Measurements from ENCODE around the gene TAX1BP3.

TAX1BP3 gene

DNA sequence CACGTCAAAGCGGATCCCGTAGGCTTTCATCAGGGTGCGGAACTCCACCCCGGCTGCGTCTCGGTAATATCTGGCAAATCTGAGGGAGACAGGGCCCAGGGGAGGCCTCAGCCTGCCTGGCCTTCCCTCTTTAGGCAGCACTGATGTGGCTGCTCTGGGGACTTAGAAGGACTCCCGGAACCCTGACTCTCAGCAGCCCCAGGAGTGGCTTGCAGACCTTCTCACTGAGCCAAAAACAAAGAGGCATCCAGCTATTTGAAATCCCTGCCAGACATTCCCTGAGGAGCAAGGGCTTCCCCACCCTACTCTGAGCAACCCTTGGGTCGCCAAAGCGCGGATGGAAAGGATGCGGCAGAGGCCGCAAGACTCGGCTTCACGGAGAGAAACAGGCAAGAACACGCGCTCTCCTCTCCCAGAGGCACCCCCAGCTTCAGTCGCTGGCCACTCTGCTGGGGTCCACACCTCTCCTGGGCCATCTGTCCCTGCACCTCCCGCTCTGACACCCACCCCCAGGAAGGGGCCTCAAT, 19.7 kb upstream of the TAX1BP3 start:
- no peak for DNase-seq

DNA sequence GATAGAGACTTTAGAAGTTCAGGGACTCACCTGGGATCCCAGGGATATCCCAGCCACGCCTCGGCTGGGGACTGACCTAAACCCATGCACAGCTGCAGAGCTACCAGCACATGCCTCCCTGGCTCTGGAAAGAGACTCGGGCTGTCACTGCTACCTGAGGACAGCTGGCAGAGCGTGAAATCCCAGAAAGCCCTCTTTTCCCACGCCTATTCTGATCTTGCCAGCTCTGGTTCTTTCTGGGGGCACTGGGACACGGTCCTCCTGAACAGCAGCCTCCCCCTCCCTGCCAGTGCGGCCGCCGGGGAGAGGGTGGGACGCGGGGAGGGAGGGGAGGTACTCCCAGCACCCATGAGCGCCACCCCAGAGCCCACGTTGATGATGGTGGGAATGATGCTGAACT, 16.8 kb upstream of the TAX1BP3 start:
- DNase-seq: no peak

DNA sequence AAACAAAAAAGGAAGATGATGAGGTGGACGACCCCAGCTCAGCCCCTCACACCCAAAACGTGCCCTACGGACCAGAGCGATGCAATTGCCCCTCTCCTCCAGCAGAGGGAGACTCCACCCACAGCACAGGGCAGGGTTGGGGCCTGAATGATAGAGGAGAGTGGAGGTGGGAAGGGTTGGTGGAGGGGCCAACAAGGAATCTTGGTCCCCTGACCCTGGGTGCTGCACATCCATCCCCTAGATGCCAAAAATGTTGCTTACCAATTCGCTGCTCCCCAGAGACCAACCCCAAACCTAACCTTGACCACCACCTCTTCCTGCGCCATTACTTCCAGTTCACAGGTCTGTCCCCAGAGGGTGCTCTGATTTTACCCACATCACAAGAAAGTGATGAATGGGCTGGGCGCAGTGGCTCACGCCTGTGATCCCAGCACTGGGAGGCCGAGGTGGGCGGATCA, 14.7 kb upstream of the TAX1BP3 start:
- DNase-seq: peak in 1 of 2 donors; percentile 69

GRCh38 chr17:3682033-3682432, 13.7 kb upstream of the TAX1BP3 start:
- no peak for DNase-seq

GRCh38 chr17:3681565-3681964, 13.2 kb upstream of the TAX1BP3 start:
- DNase-seq: no peak

- no peak for DNase-seq
Observed at GRCh38 chr17:3681057-3681456, 12.7 kb upstream of the TAX1BP3 start.

GRCh38 chr17:3679531-3680126, 11.3 kb upstream of the TAX1BP3 start:
- no peak for DNase-seq

DNA sequence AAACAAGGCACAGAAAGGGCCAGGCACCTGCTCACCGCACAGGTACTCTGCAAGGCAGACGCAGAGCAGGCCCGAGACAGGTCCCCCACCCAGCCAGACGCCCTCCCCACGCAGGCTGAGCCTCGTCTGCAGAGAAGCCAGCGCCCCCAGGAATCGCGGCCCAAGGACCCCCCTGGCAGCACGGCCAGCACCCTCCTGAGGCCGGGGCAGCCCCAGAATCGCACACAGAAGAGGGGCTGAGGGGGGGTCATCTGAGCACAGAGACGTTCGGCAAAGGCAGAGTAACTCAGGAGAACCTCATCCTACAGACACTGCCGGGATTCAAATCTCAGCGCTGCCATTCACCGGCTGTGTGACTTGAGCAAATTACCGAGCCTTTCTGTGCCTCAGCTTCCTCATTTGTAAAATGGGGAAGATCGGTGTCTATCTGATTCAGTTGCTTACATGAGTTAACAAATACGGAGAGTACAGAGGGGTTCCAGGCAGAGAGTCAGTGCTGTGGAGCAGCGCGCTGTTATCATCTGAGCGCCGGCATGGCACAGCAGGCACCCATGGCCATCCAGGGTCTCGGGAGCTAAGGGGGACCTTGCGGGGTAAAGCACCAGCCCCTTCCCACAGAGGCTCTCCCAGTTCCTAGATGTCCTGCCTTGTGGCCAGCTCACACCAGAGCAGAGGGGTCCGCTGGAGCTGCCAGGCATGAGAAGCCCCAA, 10.6 kb upstream of the TAX1BP3 start:
- DNase-seq: peak; percentile 35 to 46

DNA sequence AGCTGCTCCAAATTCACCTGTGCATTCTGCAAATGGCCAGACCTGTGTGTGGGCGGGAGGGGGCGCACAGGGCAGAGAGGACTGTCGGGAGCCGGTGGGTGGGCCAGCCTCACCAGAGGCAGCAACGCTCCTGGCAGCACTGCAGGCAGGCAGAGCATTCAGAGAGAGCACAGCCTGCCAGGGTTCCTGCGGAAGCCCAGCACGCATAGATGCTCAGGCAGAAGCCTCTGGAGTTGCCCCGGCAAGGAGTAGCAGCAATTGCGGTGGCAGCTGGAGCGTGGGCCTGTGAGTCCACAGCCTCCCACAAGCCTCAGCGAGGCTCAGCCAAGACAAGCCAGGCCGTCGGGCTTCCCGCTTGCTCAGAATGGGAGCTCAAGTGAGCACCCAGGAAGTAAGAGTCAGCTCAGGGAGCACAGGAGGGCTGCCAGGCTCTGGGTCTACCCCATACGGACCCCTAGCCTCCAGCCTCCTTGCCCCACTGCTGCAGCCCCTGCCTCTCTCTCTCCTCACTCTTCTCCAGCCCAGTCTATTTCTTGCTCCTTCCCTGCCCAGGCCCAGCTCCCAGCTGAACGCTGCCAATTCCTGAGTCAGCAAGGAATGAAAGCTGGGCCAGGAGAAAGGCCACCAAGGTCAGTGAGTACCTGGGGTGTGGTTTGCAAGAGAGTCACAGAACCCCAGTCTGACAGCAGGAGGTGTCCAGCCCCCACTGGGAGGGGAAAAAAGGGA, 9.9 kb upstream of the TAX1BP3 start:
- no peak for DNase-seq

DNA sequence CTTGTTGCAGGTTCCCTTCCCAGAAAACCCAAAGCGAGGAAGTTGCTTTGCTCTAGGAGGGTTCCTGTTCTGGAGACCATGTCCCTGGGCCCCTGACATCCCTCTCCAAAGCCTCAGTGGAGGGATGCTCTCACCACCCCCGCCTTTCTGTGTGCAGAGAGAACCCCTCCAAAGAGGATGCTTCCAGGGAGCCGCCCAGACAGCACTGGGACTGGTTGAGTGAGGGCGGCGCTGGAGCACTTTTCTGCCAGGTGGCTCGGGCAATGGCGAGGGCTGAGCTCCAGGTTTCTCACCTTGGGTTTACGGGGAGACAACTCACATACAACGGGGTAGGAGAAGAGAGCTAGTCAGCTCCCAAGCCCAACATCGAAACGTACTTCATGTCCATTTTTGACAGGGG, 7.5 kb upstream of the TAX1BP3 start:
- no peak for DNase-seq

DNA sequence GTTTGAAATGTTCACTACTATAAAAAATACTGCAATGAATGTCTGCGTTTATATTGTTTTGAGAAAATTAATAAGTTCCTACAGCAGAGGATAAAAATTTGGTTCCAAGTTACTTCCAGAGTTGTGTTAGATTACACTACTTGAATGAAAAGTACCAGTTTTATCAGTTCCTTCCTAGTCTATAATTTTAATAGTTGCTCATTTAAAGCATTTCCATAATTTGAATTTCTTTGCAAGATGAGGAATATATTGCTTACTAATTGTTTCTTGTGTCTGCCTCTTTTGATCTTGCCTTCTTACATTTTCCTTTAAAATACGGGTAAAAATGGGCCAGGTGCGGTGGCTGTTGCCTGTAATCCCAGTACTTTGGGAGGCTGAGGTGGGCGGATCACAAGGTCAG, 4.2 kb upstream of the TAX1BP3 start:
- DNase-seq: no peak

GRCh38 chr17:3669548-3669947, 1.2 kb upstream of the TAX1BP3 start:
- DNase-seq: no peak

DNA sequence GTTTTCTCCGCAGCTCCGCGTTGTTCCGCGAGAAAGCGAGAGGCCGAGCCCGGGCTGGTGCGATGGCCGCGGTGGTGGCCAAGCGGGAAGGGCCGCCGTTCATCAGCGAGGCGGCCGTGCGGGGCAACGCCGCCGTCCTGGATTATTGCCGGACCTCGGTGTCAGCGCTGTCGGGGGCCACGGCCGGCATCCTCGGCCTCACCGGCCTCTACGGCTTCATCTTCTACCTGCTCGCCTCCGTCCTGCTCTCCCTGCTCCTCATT, 638 bp upstream of the TAX1BP3 start:
- DNase-seq: no peak

DNA sequence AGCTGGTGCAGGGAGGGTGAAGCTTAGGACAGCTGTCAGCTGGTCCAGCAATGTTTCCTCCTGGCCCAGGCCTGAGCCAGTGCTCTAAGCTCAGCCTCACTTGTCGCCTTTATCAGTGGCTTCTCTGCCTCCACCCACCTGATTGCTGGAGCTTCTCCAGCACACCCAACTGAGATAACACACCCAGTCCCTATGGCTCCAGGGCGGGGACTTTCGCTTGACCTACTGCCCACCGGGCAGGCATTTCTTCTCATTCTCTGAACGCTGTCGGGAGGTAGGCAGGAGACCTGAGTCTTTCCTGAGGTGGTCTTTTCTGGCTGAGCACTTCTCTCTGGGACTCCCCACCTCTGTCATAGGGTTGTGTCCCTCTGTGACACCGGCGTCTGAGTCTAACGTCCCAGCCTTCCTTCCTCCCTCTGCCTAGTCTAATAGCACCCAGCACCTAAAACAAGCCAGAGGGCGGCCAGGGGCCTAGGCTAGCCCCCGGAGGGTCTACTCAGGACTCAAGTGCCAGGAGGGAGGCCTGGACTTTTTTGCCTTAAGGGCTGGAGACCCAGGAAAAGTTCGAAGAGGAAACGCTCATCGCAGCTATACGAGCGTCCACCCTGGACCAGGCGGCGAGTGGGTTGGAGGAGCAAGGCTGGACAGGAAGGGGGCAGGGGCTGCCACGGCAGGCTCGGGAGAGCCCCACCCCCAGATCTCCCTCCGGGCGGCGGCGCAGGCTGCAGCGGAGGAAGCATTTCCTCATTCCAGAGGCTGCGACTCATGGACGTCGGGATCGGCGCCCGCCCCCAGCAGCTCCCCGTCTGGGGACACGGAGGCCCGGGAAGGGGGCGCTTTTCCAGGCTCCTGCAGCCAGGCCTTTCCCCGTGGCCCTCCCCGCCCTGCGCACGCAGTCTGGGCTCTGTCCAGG, 756 bp downstream of the TAX1BP3 start:
- DNase-seq: peak; percentile 35 to 66

- DNase-seq: no peak
Observed at GRCh38 chr17:3666516-3666915, 1.9 kb downstream of the TAX1BP3 start.

DNA sequence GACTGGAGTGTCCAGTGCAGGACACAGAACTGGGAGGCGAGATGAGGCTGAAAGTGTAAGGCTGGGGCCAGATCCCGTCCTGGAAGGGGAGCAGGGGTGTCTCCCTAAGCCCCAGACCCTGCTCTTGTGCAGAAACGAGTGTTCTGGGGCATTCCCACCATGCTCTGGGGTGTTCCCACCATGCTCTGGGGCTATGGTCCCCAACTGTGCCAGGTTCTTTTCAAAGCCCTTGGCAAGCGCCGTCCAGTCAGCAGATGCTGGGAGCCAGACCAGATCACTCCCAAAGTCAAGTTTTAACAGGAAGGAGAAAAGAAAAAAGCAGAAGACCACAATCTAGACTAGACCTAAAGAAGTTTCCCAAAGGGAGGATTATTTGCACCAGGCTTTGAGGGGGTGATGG, 2.5 kb downstream of the TAX1BP3 start:
- no peak for DNase-seq

GRCh38 chr17:3663102-3664011, 5.0 kb downstream of the TAX1BP3 start:
- no peak for DNase-seq

- DNase-seq: no peak
Observed at GRCh38 chr17:3660311-3660891, 8.0 kb downstream of the TAX1BP3 start.

GRCh38 chr17:3659541-3660111, 8.8 kb downstream of the TAX1BP3 start:
- no peak for DNase-seq

- no peak for DNase-seq
Observed at GRCh38 chr17:3658784-3659449, 9.5 kb downstream of the TAX1BP3 start.
